Stimulated activated CD4-positive, alpha-beta T cell treated with anti-CD3 and anti-CD28 coated beads, TNF-alpha, amount 100 ng/mL, for 24 hours (primary cell): Measurements from ENCODE around the gene ERN1.
"Not testable (repeated sequence)": the region's sequence is repeated elsewhere in the genome, so short reads cannot be mapped to it uniquely, and the experiment has no call there.

ENCODE experiments used
- DNase-seq, 3 experiments: peaks; one replicate each; pipeline ENCODE4 v3.0.0-alpha.2; 2020; ENCODE audit warnings: low read depth in 3 of 3

Gene ERN1

GRCh38 chr17:64135000-64135399 lies 5.1 kb upstream of the ERN1 start:
- no peak for DNase-seq

GRCh38 chr17:64134216-64134970 lies 4.4 kb upstream of the ERN1 start:
- no peak for DNase-seq

GRCh38 chr17:64133546-64134215 lies 3.7 kb upstream of the ERN1 start:
- DNase-seq, result no peak

GRCh38 chr17:64131606-64132270 lies 1.8 kb upstream of the ERN1 start:
- DNase-seq, result no peak

- peak in 2 of 3 experiments; percentile 47 to 65 for DNase-seq
Observed at GRCh38 chr17:64130559-64131001, 636 bp upstream of the ERN1 start.

- no peak for DNase-seq
Observed at GRCh38 chr17:64129515-64129764, 504 bp downstream of the ERN1 start.

- no peak for DNase-seq
Observed at GRCh38 chr17:64128787-64129514, 993 bp downstream of the ERN1 start.

DNA sequence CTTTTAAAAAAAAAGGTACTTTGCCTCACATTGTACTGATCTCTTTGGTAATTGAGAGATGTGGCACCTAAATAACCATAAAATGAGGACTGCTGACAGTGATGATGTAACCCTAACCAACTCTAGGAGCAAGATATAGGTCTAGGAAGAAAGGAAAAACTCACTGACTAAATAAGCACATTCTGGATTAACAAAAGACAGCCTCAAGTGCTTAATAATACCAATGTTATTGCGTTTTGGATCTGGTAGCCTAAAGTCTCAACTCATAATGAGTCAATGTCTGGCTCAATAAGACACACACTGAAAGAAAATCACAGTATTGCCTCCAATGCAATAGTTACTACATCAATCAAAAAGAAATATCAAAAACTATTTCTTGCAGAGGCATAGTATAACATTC lies 3.0 kb downstream of the ERN1 start:
- DNase-seq, result no peak

GRCh38 chr17:64125937-64126336 lies 4.0 kb downstream of the ERN1 start:
- no peak for DNase-seq

DNA sequence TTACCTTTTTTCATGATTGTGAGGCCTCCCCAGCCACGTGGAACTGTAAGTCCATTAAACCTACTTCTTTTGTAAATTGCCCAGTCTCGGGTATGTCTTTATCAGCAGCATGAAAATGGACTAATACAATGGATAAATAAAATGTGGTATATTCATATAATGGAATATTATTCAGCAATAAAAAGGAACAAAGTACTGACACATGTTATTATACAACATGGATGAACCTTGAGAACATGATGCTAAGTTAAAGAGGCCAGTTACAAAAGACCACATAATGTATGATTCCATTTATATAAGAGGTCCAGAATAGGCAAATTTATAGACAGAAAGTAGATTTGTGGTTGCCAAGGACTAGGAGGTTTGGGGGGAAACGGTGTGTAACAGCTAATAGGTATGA lies 5.3 kb downstream of the ERN1 start:
- no peak for DNase-seq

- no peak for DNase-seq
Observed at GRCh38 chr17:64123114-64123513, 6.8 kb downstream of the ERN1 start.

GRCh38 chr17:64120972-64121786 lies 8.8 kb downstream of the ERN1 start:
- DNase-seq, result not testable (repeated sequence)

DNA sequence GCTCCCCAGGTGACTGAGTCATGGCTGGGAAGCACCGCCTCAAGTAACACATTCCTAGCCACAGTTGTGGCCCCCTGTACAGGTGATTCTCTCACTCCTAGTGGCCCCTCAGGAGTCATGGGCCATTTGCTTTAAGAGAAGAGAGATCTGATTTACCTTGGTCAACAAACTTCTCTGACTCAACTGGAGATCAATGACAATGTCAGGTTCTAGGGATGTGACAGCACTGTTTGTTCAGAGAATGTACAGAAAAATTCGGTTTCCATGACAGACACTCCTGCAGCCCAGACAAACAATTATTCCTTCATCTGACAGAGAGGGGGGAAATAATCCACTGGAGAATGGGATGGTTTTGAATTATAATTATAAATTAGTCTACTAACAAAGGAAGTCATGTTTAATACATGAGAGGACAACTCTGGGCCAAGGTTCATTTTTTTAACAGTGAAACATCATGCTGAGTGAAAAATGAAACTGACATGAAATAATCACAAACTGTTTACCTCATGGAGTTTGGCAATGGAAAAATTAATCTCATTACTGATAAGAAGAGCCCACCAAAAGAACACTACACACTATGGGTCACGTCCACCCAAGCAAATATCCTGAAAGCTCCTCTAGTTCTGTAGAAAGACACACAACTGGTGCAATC lies 9.7 kb downstream of the ERN1 start:
- DNase-seq, result no peak

- DNase-seq, result no peak
Observed at GRCh38 chr17:64117981-64118979, 11.7 kb downstream of the ERN1 start.

- no peak for DNase-seq
Observed at GRCh38 chr17:64115822-64116534, 14.0 kb downstream of the ERN1 start.

DNA sequence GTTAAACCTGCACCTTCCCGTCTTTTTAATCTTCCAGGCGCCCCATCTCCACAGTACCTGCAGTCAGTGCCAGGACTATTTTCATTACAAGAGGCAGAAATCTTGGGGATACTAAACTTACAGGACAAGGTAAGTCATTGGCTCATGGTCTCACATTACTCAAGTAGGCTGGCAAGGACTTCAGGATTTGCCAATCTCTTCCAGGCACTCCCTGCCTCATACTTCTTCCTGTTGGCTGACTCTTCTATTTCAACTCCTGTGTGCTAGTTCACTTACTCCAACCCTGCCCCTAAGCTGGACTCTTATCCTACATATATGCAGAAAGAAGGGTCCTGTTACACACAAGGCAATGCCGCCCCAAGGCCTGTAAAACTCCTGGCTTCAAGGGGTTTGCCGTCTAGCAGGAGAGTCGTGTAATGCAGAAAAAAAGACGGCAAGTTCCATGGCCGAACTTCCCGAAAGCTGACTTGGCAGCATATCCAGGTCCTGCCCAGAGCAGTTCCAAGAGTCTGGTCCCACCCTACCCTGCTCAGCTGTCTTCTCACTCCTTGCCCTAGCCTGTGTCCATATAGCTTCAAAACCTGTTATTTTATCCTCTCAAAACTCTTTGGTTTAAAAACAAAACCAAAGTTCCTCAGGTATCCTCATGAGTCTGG lies 14.8 kb downstream of the ERN1 start:
- DNase-seq, result no peak

GRCh38 chr17:64113006-64113405 lies 16.9 kb downstream of the ERN1 start:
- DNase-seq, result no peak

- no peak for DNase-seq
Observed at GRCh38 chr17:64111831-64112230, 18.1 kb downstream of the ERN1 start.
